HEK293T (cell line): ENCODE results near the gene PARM1.

Experiments used
- FOXM1 ChIP-seq: fragments of 450-650 bp; IDR thresholded peaks from 2 replicates; pipeline ENCODE4 v1.6.1; 2017; ENCODE audit warnings: mild to moderate bottlenecking, borderline replicate concordance
- L3MBTL2 ChIP-seq: fragments of 450-650 bp; conservative IDR thresholded peaks from 2 replicates; pipeline ENCODE4 v1.6.1; 2016; ENCODE audit warnings: mild to moderate bottlenecking
- SP1 ChIP-seq: fragments of 450-650 bp; IDR thresholded peaks from 2 replicates; pipeline ENCODE4 v1.6.1; 2017
- TARDBP ChIP-seq: fragments of 450-650 bp; IDR thresholded peaks from 2 replicates; pipeline ENCODE4 v1.6.1; 2016
- ZNF384 ChIP-seq: fragments of 450-650 bp; IDR thresholded peaks from 2 replicates; pipeline ENCODE4 v1.6.1; 2016

DNA sequence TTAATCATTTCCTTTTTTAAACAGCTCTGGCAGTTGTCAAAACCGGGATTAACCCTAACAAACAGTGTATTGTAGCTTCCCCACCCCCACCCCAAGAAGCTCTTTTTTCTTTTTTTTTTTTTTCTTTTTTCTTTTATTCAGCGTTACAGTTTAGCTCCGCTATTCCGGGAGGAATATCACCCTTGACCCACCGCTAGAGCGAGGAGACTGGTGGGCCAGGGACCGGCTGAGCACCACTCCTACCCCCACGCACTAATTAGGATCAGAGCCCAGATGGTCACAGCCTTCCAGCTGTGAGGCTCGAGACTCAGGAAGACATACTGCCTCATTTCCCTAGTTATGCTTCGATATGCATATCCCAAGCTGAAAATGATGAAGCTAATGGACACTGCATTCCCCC, 2.0 kb downstream of the PARM1 start:
- TF ChIP-seq FOXM1 (no peak), ZNF384 (peak; percentile 52; the same call in 1 of the 2 replicates), L3MBTL2 (no peak), SP1 (no peak), TARDBP (no peak)
